Measurements from ENCODE around the gene MLLT6. TPM values are rescaled to one million over a fixed set of nuclear protein-coding genes. Genes with fewer than 3 reads are reported as not detected.

The MLLT6 gene
- total and polyA plus RNA-seq, 2 of the 13 experiments (the other 11 are each of a cell fraction or from before 2014, with no cell fraction given) = 50.7 to 69.5 TPM

- no peak for TF ChIP-seq ZNF296 (CRISPR knock-in tag; conservative IDR thresholded peaks at IDR 0.05)
- TF ChIP-seq ZKSCAN8 (CRISPR knock-in tag; IDR thresholded peaks at IDR 0.05; ENCODE audit: borderline replicate concordance) = peak; percentile 67; the same call in 1 of the 2 replicates
- peak; percentile 84 for TF ChIP-seq ATF2 (CRISPR knock-in tag; IDR thresholded peaks at IDR 0.05)
- peak; percentile 40; the same call in 1 of the 2 replicates for TF ChIP-seq ZNF616 (CRISPR knock-in tag; IDR thresholded peaks at IDR 0.05; ENCODE audit: low read depth)
- no peak; the same call in 1 of the 2 replicates for TF ChIP-seq PRDM15 (CRISPR knock-in tag; IDR thresholded peaks at IDR 0.05)
- no peak for TF ChIP-seq ZNF260 (CRISPR knock-in tag; IDR thresholded peaks at IDR 0.05; ENCODE audit: borderline replicate concordance, low read depth)
- TF ChIP-seq ZNF564 (CRISPR knock-in tag; IDR thresholded peaks at IDR 0.05) = peak; percentile 15; the same call in 1 of the 2 replicates
- peak; percentile 52 for TF ChIP-seq TEAD3 (CRISPR knock-in tag; optimal IDR thresholded peaks at IDR 0.05; ENCODE audit: borderline replicate concordance)
- no peak for TF ChIP-seq SRSF9 (IDR thresholded peaks at IDR 0.05; ENCODE audit: borderline replicate concordance, insufficient read depth, low read depth, low read length, poor library complexity, severe bottlenecking)
- peak; percentile 79 for TF ChIP-seq CHD2 (IDR thresholded peaks at IDR 0.05; ENCODE audit: low read depth, low read length)
- peak; percentile 64 for TF ChIP-seq PCBP2 (optimal IDR thresholded peaks at IDR 0.05; ENCODE audit: low read depth, low read length, poor library complexity, severe bottlenecking)
- TF ChIP-seq FOXO1 (CRISPR knock-in tag; IDR thresholded peaks at IDR 0.05) = no peak
- peak; percentile 64; the same call in 1 of the 2 replicates for TF ChIP-seq NCOA1 (CRISPR knock-in tag; IDR thresholded peaks at IDR 0.05)
- peak; percentile 73 for TF ChIP-seq PATZ1 (CRISPR knock-in tag; IDR thresholded peaks at IDR 0.05)
- peak; percentile 95 for TF ChIP-seq E2F5 (CRISPR knock-in tag; conservative IDR thresholded peaks at IDR 0.05)
- no peak; the same call in 1 of the 2 replicates for TF ChIP-seq DMTF1 (CRISPR knock-in tag; IDR thresholded peaks at IDR 0.05)
- no peak; the same call in 1 of the 2 replicates for TF ChIP-seq RNF2 (conservative IDR thresholded peaks at IDR 0.05; ENCODE audit: low read depth)
- 0 out of 2 replicates have a peak, but pooled peaks have one; percentile 16 for TF ChIP-seq ZFP1 (CRISPR knock-in tag; IDR thresholded peaks at IDR 0.05)
Measured at GRCh38 chr17:38752308-38753070, 47.4 kb downstream of the MLLT6 start, which contains the start of gene PSMB3 (continued).

All from HepG2 (cell line).